GDM1 (cell line): Measurements from ENCODE around the gene VWA5B1.

ENCODE experiments used
- DNase-seq: peaks from one replicate; lab custom pipeline; 2025; lab: John Stamatoyannopoulos, UW

VWA5B1 gene

GRCh38 chr1:20322825-20323612 is 32.3 kb downstream of the VWA5B1 start:
- no peak for DNase-seq

GRCh38 chr1:20323613-20323920 is 32.9 kb downstream of the VWA5B1 start:
- DNase-seq, result no peak

GRCh38 chr1:20324704-20325406 is 34.2 kb downstream of the VWA5B1 start:
- no peak for DNase-seq

- DNase-seq, result no peak
Observed at GRCh38 chr1:20325407-20325843, 34.8 kb downstream of the VWA5B1 start.

- DNase-seq, result no peak
Observed at GRCh38 chr1:20325844-20326420, 35.3 kb downstream of the VWA5B1 start.

GRCh38 chr1:20327467-20327866 is 36.8 kb downstream of the VWA5B1 start:
- DNase-seq, result no peak

GRCh38 chr1:20328201-20328600 is 37.5 kb downstream of the VWA5B1 start:
- no peak for DNase-seq

GRCh38 chr1:20329793-20330542 is 39.3 kb downstream of the VWA5B1 start:
- DNase-seq, result no peak

- DNase-seq, result no peak
Observed at GRCh38 chr1:20334103-20334502, 43.4 kb downstream of the VWA5B1 start.

GRCh38 chr1:20336105-20336605 is 45.5 kb downstream of the VWA5B1 start:
- DNase-seq, result no peak

- no peak for DNase-seq
Observed at GRCh38 chr1:20337581-20337980, 46.9 kb downstream of the VWA5B1 start.

- no peak for DNase-seq
Observed at GRCh38 chr1:20339811-20340457, 49.3 kb downstream of the VWA5B1 start.

- no peak for DNase-seq
Observed at GRCh38 chr1:20342294-20343148, 51.8 kb downstream of the VWA5B1 start.

- DNase-seq, result no peak
Observed at GRCh38 chr1:20343149-20343937, 52.7 kb downstream of the VWA5B1 start.

- DNase-seq, result no peak
Observed at GRCh38 chr1:20343938-20344302, 53.2 kb downstream of the VWA5B1 start.

GRCh38 chr1:20344738-20345137 is 54.1 kb downstream of the VWA5B1 start:
- no peak for DNase-seq

GRCh38 chr1:20345419-20345818 is 54.7 kb downstream of the VWA5B1 start:
- DNase-seq, result no peak

- DNase-seq, result no peak
Observed at GRCh38 chr1:20346433-20346832, 55.8 kb downstream of the VWA5B1 start.

- no peak for DNase-seq
Observed at GRCh38 chr1:20347699-20348098, 57.0 kb downstream of the VWA5B1 start.

GRCh38 chr1:20348326-20348915 is 57.7 kb downstream of the VWA5B1 start:
- DNase-seq, result no peak
